H9 (cell line): ENCODE measurements around the gene PLCB1. TPM values are rescaled to one million over a fixed set of nuclear protein-coding genes. Genes with fewer than 3 reads are reported as not detected.

Source experiments
- DNase-seq: peaks from one replicate; pipeline ENCODE4 v3.0.0-alpha.2; 2017
- H2AFZ ChIP-seq: one replicate; pipeline ENCODE4 v1.6.1; 2013; ENCODE audit warnings: mild to moderate bottlenecking, low read length, control low read depth, moderate library complexity
- H2AK5ac ChIP-seq: 2 replicates; pipeline ENCODE4 v1.6.1; 2013; ENCODE audit warnings: low read length, control low read depth, mixed read lengths; ENCODE audit not compliant: insufficient read length
- H2BK120ac ChIP-seq: one replicate; pipeline ENCODE4 v1.6.1; 2013; ENCODE audit warnings: low read depth, mild to moderate bottlenecking, low read length, control low read depth, inconsistent platforms; ENCODE audit not compliant: poor library complexity, severe bottlenecking
- H2BK12ac ChIP-seq: 2 replicates; pipeline ENCODE4 v1.6.1; 2013; ENCODE audit warnings: low read length, control low read depth, mixed read lengths, low read depth; ENCODE audit not compliant: insufficient read length
- H2BK15ac ChIP-seq: 2 replicates; pipeline ENCODE4 v1.6.1; 2013; ENCODE audit warnings: low read depth, low read length, control low read depth
- H2BK20ac ChIP-seq: one replicate; pipeline ENCODE4 v1.6.1; 2013; ENCODE audit warnings: low read depth, mild to moderate bottlenecking, low read length, control low read depth, inconsistent platforms; ENCODE audit not compliant: poor library complexity, severe bottlenecking
- H2BK5ac ChIP-seq: 2 replicates; pipeline ENCODE4 v1.6.1; 2013; ENCODE audit warnings: low read length, control low read depth, mixed read lengths; ENCODE audit not compliant: insufficient read length
- H3K14ac ChIP-seq: 2 replicates; pipeline ENCODE4 v1.6.1; 2013; ENCODE audit warnings: low read length, control low read depth; ENCODE audit not compliant: insufficient read depth
- H3K18ac ChIP-seq: 2 replicates; pipeline ENCODE4 v1.6.1; 2013; ENCODE audit warnings: low read depth, mild to moderate bottlenecking, mixed read lengths, low read length, control low read depth; ENCODE audit not compliant: insufficient read length
- H3K23ac ChIP-seq: 2 replicates; pipeline ENCODE4 v1.6.1; 2013; ENCODE audit warnings: low read length, control low read depth, mixed read lengths, low read depth; ENCODE audit not compliant: insufficient read length
- H3K23me2 ChIP-seq: 2 replicates; pipeline ENCODE4 v1.6.1; 2013; ENCODE audit warnings: low read depth, mild to moderate bottlenecking, mixed read lengths, low read length, control low read depth; ENCODE audit not compliant: insufficient read length, poor library complexity, severe bottlenecking
- H3K27ac ChIP-seq: 2 replicates; pipeline ENCODE4 v1.5.1; 2013; ENCODE audit warnings: low read length, control low read depth, mixed read lengths, low read depth; ENCODE audit not compliant: insufficient read length
- H3K27me3 ChIP-seq: 2 replicates; pipeline ENCODE4 v1.6.1; 2013; ENCODE audit warnings: low read length, control low read depth, inconsistent platforms; ENCODE audit not compliant: insufficient read depth
- H3K4ac ChIP-seq: 2 replicates; pipeline ENCODE4 v1.6.1; 2013; ENCODE audit warnings: low read depth, mild to moderate bottlenecking, control low read depth, inconsistent platforms, low read length, moderate library complexity
- H3K4me1 ChIP-seq: 2 replicates; pipeline ENCODE4 v1.6.1; 2013; ENCODE audit warnings: low read length, control low read depth, inconsistent platforms; ENCODE audit not compliant: insufficient read depth
- H3K4me2 ChIP-seq: 2 replicates; pipeline ENCODE4 v1.6.1; 2013; ENCODE audit warnings: low read length, control low read depth, mixed read lengths; ENCODE audit not compliant: insufficient read length, insufficient read depth
- H3K56ac ChIP-seq: 2 replicates; pipeline ENCODE4 v1.6.1; 2013; ENCODE audit warnings: low read depth, mild to moderate bottlenecking, mixed read lengths, low read length, control low read depth; ENCODE audit not compliant: insufficient read length
- H3K79me1 ChIP-seq: 2 replicates; pipeline ENCODE4 v1.6.1; 2013; ENCODE audit warnings: low read depth, mild to moderate bottlenecking, moderate library complexity, low read length, control low read depth, inconsistent platforms; ENCODE audit not compliant: insufficient read depth, poor library complexity, severe bottlenecking
- H3K79me2 ChIP-seq: 2 replicates; pipeline ENCODE4 v1.6.1; 2013; ENCODE audit warnings: low read length, control low read depth, inconsistent platforms; ENCODE audit not compliant: insufficient read depth
- H3K9ac ChIP-seq: 2 replicates; pipeline ENCODE4 v1.6.1; 2013; ENCODE audit warnings: low read length, control low read depth, mixed read lengths; ENCODE audit not compliant: insufficient read length; ENCODE audit errors: extremely low read depth
- H3K9me3 ChIP-seq: one replicate; pipeline ENCODE4 v1.6.1; 2013; ENCODE audit warnings: low read depth, low read length, inconsistent platforms; ENCODE audit not compliant: control insufficient read depth
- H3T11ph ChIP-seq: one replicate; pipeline ENCODE4 v1.6.1; 2013; ENCODE audit warnings: mild to moderate bottlenecking, low read length, control low read depth, inconsistent platforms
- H4K20me1 ChIP-seq: one replicate; pipeline ENCODE4 v1.6.1; 2013; ENCODE audit not compliant: control insufficient read depth, insufficient read length, insufficient read depth
- H4K5ac ChIP-seq: 2 replicates; pipeline ENCODE4 v1.6.1; 2013; ENCODE audit warnings: low read depth, mild to moderate bottlenecking, mixed read lengths, low read length, control low read depth; ENCODE audit not compliant: insufficient read length
- H4K8ac ChIP-seq: replicated peaks from 2 replicates; pipeline ENCODE4 v1.6.1; 2013; ENCODE audit warnings: low read length, control low read depth, mixed read lengths, low read depth; ENCODE audit not compliant: insufficient read length
- H4K91ac ChIP-seq: 2 replicates; pipeline ENCODE4 v1.6.1; 2013; ENCODE audit warnings: low read depth, mild to moderate bottlenecking, moderate library complexity, mixed read lengths, low read length, control low read depth; ENCODE audit not compliant: insufficient read length
- H3K27ac Mint-ChIP-seq, 3 experiments: 2 replicates in 2 of 3; 3 replicates in 1 of 3; pipeline ENCODE4 v1.8.0; 2020 to 2021; ENCODE audit warnings: mixed read lengths in 3 of 3, mild to moderate bottlenecking in 1 of 3, moderate library complexity in 1 of 3
- H3K27me3 Mint-ChIP-seq: 2 replicates; pipeline ENCODE4 v1.8.0; 2021; ENCODE audit warnings: low read depth, mild to moderate bottlenecking, moderate library complexity, mixed read lengths
- H3K36me3 Mint-ChIP-seq, 3 experiments: 2 replicates in 2 of 3; 3 replicates in 1 of 3; pipeline ENCODE4 v1.8.0; 2020 to 2021; ENCODE audit warnings: low read depth in 3 of 3, mixed read lengths in 3 of 3; ENCODE audit not compliant: insufficient read depth in 1 of 3
- H3K4me1 Mint-ChIP-seq, 2 experiments: 2 replicates each; pipeline ENCODE4 v1.8.0; 2020; ENCODE audit warnings: mixed read lengths in 2 of 2
- H3K4me3 Mint-ChIP-seq, 2 experiments: 2 replicates in 1 of 2; 3 replicates in 1 of 2; pipeline ENCODE4 v1.8.0; 2020 to 2021; ENCODE audit warnings: mild to moderate bottlenecking in 2 of 2, mixed read lengths in 2 of 2, moderate library complexity in 1 of 2
- H3K9me3 Mint-ChIP-seq, 2 experiments: 2 replicates in 1 of 2; 3 replicates in 1 of 2; pipeline ENCODE4 v1.8.0; 2020; ENCODE audit warnings: mild to moderate bottlenecking in 2 of 2, mixed read lengths in 2 of 2, moderate library complexity in 1 of 2
- CTCF ChIP-seq: fragments of 200-600 bp; sonication (generic); conservative IDR thresholded peaks from 3 replicates; pipeline ENCODE4 v1.8.0; 2021; ENCODE audit warnings: antibody characterized with exemption, mild to moderate bottlenecking
- WGBS: extraction: QIAGEN DNeasy Blood & Tissue Kit; methylation state at CpG from one replicate; pipeline ENCODE4 v1.1.7; 2013; ENCODE audit warnings: missing lambda C conversion rate, low lambda C conversion rate, mixed read lengths; ENCODE audit not compliant: insufficient read length; ENCODE audit errors: extremely low coverage; 5-methylcytosine and 5-hydroxymethylcytosine counted together
- total RNA-seq: library from RNA; stranded (reverse); gene quantifications from 2 replicates; pipeline ENCODE4 v1.2.1, GENCODE V29; 2021

The PLCB1 gene
- total RNA-seq, 1 experiment from 2014 or later, result 11.5 TPM

- no peaks in the 10 kb centered on the region for H3K23me2 ChIP-seq
- no peaks in the 10 kb centered on the region for H3K79me1 ChIP-seq
- no peak overlapping the region for H2AK5ac ChIP-seq
- H4K5ac ChIP-seq, result no peak overlapping the region
- no peaks in the 10 kb centered on the region for H4K20me1 ChIP-seq
- no peak for DNase-seq
- H3K9me3 ChIP-seq, result no peaks in the 10 kb centered on the region
- no peak overlapping the region for H3K4me2 ChIP-seq
- no peak overlapping the region for H2BK120ac ChIP-seq
- no peak overlapping the region for H2BK15ac ChIP-seq
- H3K4ac ChIP-seq, result no peak overlapping the region
- H3K23ac ChIP-seq, result no peak overlapping the region
- H3T11ph ChIP-seq, result no peak overlapping the region
- H3K79me2 ChIP-seq, result no peaks in the 10 kb centered on the region
- WGBS, result no CpG with 5 or more reads among the region's 1 CpG
- no peak overlapping the region for H3K14ac ChIP-seq
- H3K36me3 Mint-ChIP-seq, result peaks cover 0 to 6% (median 0%) of the 10 kb centered on the region in 3 experiments; a peak in 4 of 7 replicates
- no peaks in the 10 kb centered on the region for H3K4me1 ChIP-seq
- no peak overlapping the region for H3K56ac ChIP-seq
- H2BK20ac ChIP-seq, result no peak overlapping the region
- no peak overlapping the region for H3K9ac ChIP-seq
- peaks cover 8 to 16% of the 10 kb centered on the region in 2 experiments for H3K9me3 Mint-ChIP-seq
- H3K27ac ChIP-seq, result no peak overlapping the region
- no peak overlapping the region for H2BK5ac ChIP-seq
- no peaks in the 10 kb centered on the region for H3K27me3 Mint-ChIP-seq
- no peak overlapping the region for H2AFZ ChIP-seq
- H4K91ac ChIP-seq, result no peak overlapping the region
- no peak overlapping the region for H3K4me3 Mint-ChIP-seq
- no peak overlapping the region for H3K18ac ChIP-seq
- H3K27me3 ChIP-seq, result no peaks in the 10 kb centered on the region
- H3K4me1 Mint-ChIP-seq, result 0 out of 4 replicates have a peak, but pooled peaks cover 0 to 3% of the 10 kb centered on the region in 2 experiments
- H4K8ac ChIP-seq, result no peak overlapping the region
- H3K27ac Mint-ChIP-seq, result no peak overlapping the region
- no peak for TF ChIP-seq CTCF
- no peak overlapping the region for H2BK12ac ChIP-seq
Observed at GRCh38 chr20:8196096-8196495, 64.0 kb downstream of the PLCB1 start.
